Panc1 (cell line): Measurements from ENCODE around the gene MGME1. TPM values are rescaled to one million over a fixed set of nuclear protein-coding genes. Genes with fewer than 3 reads are reported as not detected.

Experiments used
- ATAC-seq: fragments of 200-7000 bp; cut with Tn5 transposase; 2 replicates; pipeline ENCODE4 v1.9.1; 2020; ENCODE audit warnings: mild to moderate bottlenecking, moderate library complexity
- BruUV-seq: library from RNA; stranded (reverse); fragments of 400-500 nt; replicated peaks from 2 replicates; lab custom pipeline; 2021; lab: Mats Ljungman, UMichigan
- CTCF ChIA-PET: fragments of 300-600 bp; sonication (Branson Sonifier 250); formaldehyde crosslinking; loops from one replicate; lab custom pipeline; 2022; ENCODE audit warnings: antibody characterized with exemption; lab: Charles Lee
- POLR2A ChIA-PET: fragments of 300-600 bp; sonication (Branson Sonifier 250); formaldehyde crosslinking; loops from one replicate; lab custom pipeline; 2022; ENCODE audit warnings: antibody characterized with exemption; lab: Charles Lee
- DNase-seq: peaks from one replicate; pipeline ENCODE4 v3.0.0-alpha.2; 2010; ENCODE audit warnings: low read depth, low spot score
- H3K27ac ChIP-seq: 2 replicates; pipeline ENCODE4 v1.5.1; 2011; ENCODE audit warnings: mild to moderate bottlenecking, low read length, inconsistent platforms
- H3K27me3 ChIP-seq: fragments of 200-500 bp; sonication (Bioruptor generic); 2 replicates; pipeline ENCODE4 v1.6.0; 2014; ENCODE audit warnings: low read length, inconsistent platforms; ENCODE audit not compliant: control insufficient read depth, insufficient read depth
- H3K36me3 ChIP-seq: fragments of 200-500 bp; sonication (Bioruptor generic); 2 replicates; pipeline ENCODE4 v1.5.1; 2014; ENCODE audit warnings: inconsistent platforms, mild to moderate bottlenecking, low read length, moderate library complexity; ENCODE audit not compliant: control insufficient read depth, insufficient read depth
- H3K4me1 ChIP-seq: 2 replicates; pipeline ENCODE4 v1.5.1; 2011; ENCODE audit warnings: inconsistent platforms, mild to moderate bottlenecking, low read length, moderate library complexity; ENCODE audit not compliant: control insufficient read depth, insufficient read depth
- H3K4me3 ChIP-seq, 2 experiments: 2 replicates each; pipeline ENCODE4 v1.5.1; 2011 to 2012; ENCODE audit warnings: low read depth in 2 of 2, low read length in 2 of 2, mild to moderate bottlenecking in 2 of 2, inconsistent platforms in 1 of 2, moderate library complexity in 1 of 2
- H3K9me3 ChIP-seq: fragments of 200-500 bp; sonication (Bioruptor generic); 2 replicates; pipeline ENCODE4 v1.5.1; 2014; ENCODE audit warnings: low read depth, mild to moderate bottlenecking, inconsistent platforms, low read length, moderate library complexity; ENCODE audit not compliant: control insufficient read depth, insufficient read depth
- CTCF ChIP-seq: fragments of 450-650 bp; IDR thresholded peaks from 2 replicates; pipeline ENCODE4 v1.5.1; 2017; ENCODE audit warnings: mild to moderate bottlenecking
- POLR2AphosphoS5 ChIP-seq: IDR thresholded peaks from 2 replicates; pipeline ENCODE4 v1.6.1; 2012; ENCODE audit warnings: mild to moderate bottlenecking, low read depth, low read length, moderate library complexity
- SIN3A ChIP-seq: IDR thresholded peaks from 2 replicates; pipeline ENCODE4 v1.6.1; 2012; ENCODE audit warnings: low read depth, mild to moderate bottlenecking, low read length, moderate library complexity, borderline replicate concordance; ENCODE audit not compliant: insufficient read depth
- TCF7L2 ChIP-seq: IDR thresholded peaks from 2 replicates; pipeline ENCODE4 v1.6.1; 2011; ENCODE audit warnings: mild to moderate bottlenecking, low read depth, low read length, inconsistent platforms
- in situ Hi-C: cut with HindIII; loops from 2 replicates; pipeline ENCODE4 v1.10.0; 2016; ENCODE audit warnings: low sequenced_read_pairs, low pct_unique_long_range_greater_than_20kb
- intact Hi-C: fragments of 100-400 bp; cut with micrococcal nuclease; formaldehyde crosslinking; loops from one replicate; pipeline ENCODE4 v1.10.0; 2022; ENCODE audit not compliant: unreplicated experiment
- total RNA-seq: library from RNA; stranded (reverse); gene quantifications from one replicate; pipeline ENCODE4 v1.2.1, GENCODE V29; 2021; ENCODE audit not compliant: unreplicated experiment
- TF ChIP-seq, protein P1 (sequence below), 2 experiments: IDR thresholded peaks; 2 replicates each; pipeline ENCODE4 v1.6.1; 2011 to 2012; ENCODE audit warnings: low read depth in 2 of 2, control low read depth in 1 of 2, low read length in 1 of 2, mild to moderate bottlenecking in 1 of 2, moderate library complexity in 1 of 2; ENCODE audit not compliant: insufficient read depth in 1 of 2

The MGME1 gene
- total RNA-seq, 1 experiment from 2014 or later = 27.0 TPM

GRCh38 chr20:17967521-17968365 is 1.1 kb upstream of the MGME1 start:
- TF ChIP-seq POLR2AphosphoS5 = no peak; the same call in 1 of the 2 replicates
- TF ChIP-seq, protein P1, sequence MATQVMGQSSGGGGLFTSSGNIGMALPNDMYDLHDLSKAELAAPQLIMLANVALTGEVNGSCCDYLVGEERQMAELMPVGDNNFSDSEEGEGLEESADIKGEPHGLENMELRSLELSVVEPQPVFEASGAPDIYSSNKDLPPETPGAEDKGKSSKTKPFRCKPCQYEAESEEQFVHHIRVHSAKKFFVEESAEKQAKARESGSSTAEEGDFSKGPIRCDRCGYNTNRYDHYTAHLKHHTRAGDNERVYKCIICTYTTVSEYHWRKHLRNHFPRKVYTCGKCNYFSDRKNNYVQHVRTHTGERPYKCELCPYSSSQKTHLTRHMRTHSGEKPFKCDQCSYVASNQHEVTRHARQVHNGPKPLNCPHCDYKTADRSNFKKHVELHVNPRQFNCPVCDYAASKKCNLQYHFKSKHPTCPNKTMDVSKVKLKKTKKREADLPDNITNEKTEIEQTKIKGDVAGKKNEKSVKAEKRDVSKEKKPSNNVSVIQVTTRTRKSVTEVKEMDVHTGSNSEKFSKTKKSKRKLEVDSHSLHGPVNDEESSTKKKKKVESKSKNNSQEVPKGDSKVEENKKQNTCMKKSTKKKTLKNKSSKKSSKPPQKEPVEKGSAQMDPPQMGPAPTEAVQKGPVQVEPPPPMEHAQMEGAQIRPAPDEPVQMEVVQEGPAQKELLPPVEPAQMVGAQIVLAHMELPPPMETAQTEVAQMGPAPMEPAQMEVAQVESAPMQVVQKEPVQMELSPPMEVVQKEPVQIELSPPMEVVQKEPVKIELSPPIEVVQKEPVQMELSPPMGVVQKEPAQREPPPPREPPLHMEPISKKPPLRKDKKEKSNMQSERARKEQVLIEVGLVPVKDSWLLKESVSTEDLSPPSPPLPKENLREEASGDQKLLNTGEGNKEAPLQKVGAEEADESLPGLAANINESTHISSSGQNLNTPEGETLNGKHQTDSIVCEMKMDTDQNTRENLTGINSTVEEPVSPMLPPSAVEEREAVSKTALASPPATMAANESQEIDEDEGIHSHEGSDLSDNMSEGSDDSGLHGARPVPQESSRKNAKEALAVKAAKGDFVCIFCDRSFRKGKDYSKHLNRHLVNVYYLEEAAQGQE (IDR thresholded peaks at IDR 0.05; ENCODE audit: insufficient read depth in 1 of 2, low read depth in 2 of 2, low read length in 1 of 2) = no peak
- no peak for TF ChIP-seq SIN3A
- TF ChIP-seq CTCF = no peak
- no peak for TF ChIP-seq TCF7L2
- TSS peak; percentile 65 for BruUV-seq
- Histone ChIP-seq H3K4me1 (peaks cover 36% of the 10 kb centered on the region), H3K36me3 (peaks cover 10% of the 10 kb centered on the region), H3K9me3 (no peaks in the 10 kb centered on the region), H3K27ac (peak overlapping the region; percentile 83), H3K27me3 (no peaks in the 10 kb centered on the region), H3K4me3 (peak overlapping the region; percentile 95 to 97)
- peak; percentile 22 for DNase-seq
- ATAC-seq = peak; percentile 14
- in situ Hi-C loops = no loop called here
- CTCF ChIA-PET = interaction anchor here (0.6 kb wide), 1 partner anchor 936 kb away, joined by 7 read pairs; no protein-coding TSS in a partner anchor
- intact Hi-C loops = no loop called here
- POLR2A ChIA-PET = no interaction called here

GRCh38 chr20:17969278-17969883 is 563 bp downstream of the MGME1 start:
- peak; percentile 56 for ATAC-seq
- no TSS peak for BruUV-seq

More at GRCh38 chr20:17969278-17969883, 563 bp downstream of the MGME1 start:
- Histone ChIP-seq H3K27me3 (no peaks in the 10 kb centered on the region), H3K9me3 (no peaks in the 10 kb centered on the region), H3K27ac (peak overlapping the region; percentile 83), H3K36me3 (peaks cover 10% of the 10 kb centered on the region), H3K4me3 (peak overlapping the region; percentile 95 to 97), H3K4me1 (peaks cover 35% of the 10 kb centered on the region)
- POLR2A ChIA-PET = no interaction called here
- intact Hi-C loops (no loop called here), in situ Hi-C loops (no loop called here)
- peak; percentile 67; the same call in 1 of the 2 replicates for TF ChIP-seq SIN3A
- TF ChIP-seq, protein P1 (IDR thresholded peaks at IDR 0.05; ENCODE audit: insufficient read depth in 1 of 2, low read depth in 2 of 2, low read length in 1 of 2) = 0 out of 4 replicates have a peak, but pooled peaks of 1 of the 2 experiments have one; percentile 11
- no peak for TF ChIP-seq POLR2AphosphoS5
- TF ChIP-seq TCF7L2 = 0 out of 2 replicates have a peak, but pooled peaks have one; percentile 16
- CTCF ChIA-PET = no interaction called here
- DNase-seq = no peak
